GM12878 (cell line): ENCODE measurements around the gene ERP44. TPM values are rescaled to one million over a fixed set of nuclear protein-coding genes. Genes with fewer than 3 reads are reported as not detected.
A peak's percentile ranks its signal among the peaks of the same experiment; 100 is the strongest.

Experiments
- BCLAF1 ChIP-seq: fragments of 450-650 bp; IDR thresholded peaks from 2 replicates; pipeline ENCODE4 v1.6.1; 2017; ENCODE audit warnings: antibody characterized with exemption, mild to moderate bottlenecking, moderate library complexity
- BRCA1 ChIP-seq: IDR thresholded peaks from 2 replicates; pipeline ENCODE4 v1.6.1; 2011; ENCODE audit warnings: low read depth, low read length, improper control_type of control experiment
- E2F4 ChIP-seq: IDR thresholded peaks from 2 replicates; pipeline ENCODE4 v1.6.1; 2012; ENCODE audit warnings: low read depth, low read length, improper control_type of control experiment
- FOXM1 ChIP-seq: IDR thresholded peaks from 2 replicates; pipeline ENCODE4 v1.6.1; 2012; ENCODE audit warnings: low read depth, mild to moderate bottlenecking, inconsistent platforms, low read length, moderate library complexity
- GATAD2B ChIP-seq: fragments of 450-650 bp; conservative IDR thresholded peaks from 2 replicates; pipeline ENCODE4 v1.6.1; 2017; ENCODE audit warnings: low read depth, mild to moderate bottlenecking, moderate library complexity
- HCFC1 ChIP-seq: fragments of 150-350 bp; IDR thresholded peaks from 2 replicates; pipeline ENCODE4 v1.6.1; 2014; ENCODE audit warnings: low read length
- JUND ChIP-seq: IDR thresholded peaks from 2 replicates; pipeline ENCODE4 v1.6.1; 2012; ENCODE audit warnings: low read depth, mild to moderate bottlenecking, low read length, improper control_type of control experiment, moderate library complexity
- MEF2B ChIP-seq: fragments of 450-650 bp; IDR thresholded peaks from 2 replicates; pipeline ENCODE4 v1.6.1; 2018; ENCODE audit warnings: mild to moderate bottlenecking, moderate library complexity; ENCODE audit not compliant: partially characterized antibody, poor library complexity, severe bottlenecking
- MXI1 ChIP-seq: fragments of 150-350 bp; IDR thresholded peaks from 2 replicates; pipeline ENCODE4 v1.6.1; 2011; ENCODE audit warnings: low read depth, mild to moderate bottlenecking, inconsistent platforms, low read length, improper control_type of control experiment
- NBN ChIP-seq: fragments of 450-650 bp; IDR thresholded peaks from 2 replicates; pipeline ENCODE4 v1.6.1; 2016
- NR2F1 ChIP-seq: fragments of 450-650 bp; conservative IDR thresholded peaks from 2 replicates; pipeline ENCODE4 v1.6.1; 2017; ENCODE audit warnings: mild to moderate bottlenecking
- PRDM15 ChIP-seq: fragments of 450-650 bp; formaldehyde crosslinking; IDR thresholded peaks from 2 replicates; pipeline ENCODE4 v1.4.0; 2020; ENCODE audit warnings: mild to moderate bottlenecking, moderate library complexity
- RCOR1 ChIP-seq: conservative IDR thresholded peaks from 2 replicates; pipeline ENCODE4 v1.6.1; 2012; ENCODE audit warnings: low read depth, low read length, improper control_type of control experiment
- RFX5 ChIP-seq: IDR thresholded peaks from 2 replicates; pipeline ENCODE4 v1.6.1; 2011; ENCODE audit warnings: low read depth, low read length, improper control_type of control experiment
- TCF12 ChIP-seq: IDR thresholded peaks from 2 replicates; pipeline ENCODE4 v1.6.1; 2011; ENCODE audit warnings: low read depth, mild to moderate bottlenecking, low read length
- ZNF24 ChIP-seq: fragments of 450-650 bp; IDR thresholded peaks from 2 replicates; pipeline ENCODE4 v1.6.1; 2017; ENCODE audit warnings: antibody characterized with exemption, mild to moderate bottlenecking
- ZNF592 ChIP-seq: fragments of 450-650 bp; IDR thresholded peaks from 2 replicates; pipeline ENCODE4 v1.6.1; 2017; ENCODE audit warnings: mild to moderate bottlenecking, moderate library complexity
- ZSCAN29 ChIP-seq: fragments of 450-650 bp; IDR thresholded peaks from 2 replicates; pipeline ENCODE4 v1.6.1; 2017; ENCODE audit warnings: mild to moderate bottlenecking, moderate library complexity
- polyA plus RNA-seq, 11 experiments: library from polyadenylated mRNA; depleted of rRNA in 4 of 11; unstranded in 6 of 11; stranded (reverse) in 5 of 11; fragments of >200 nt; fragmentation: Nextera tagmentation in 4 of 11; fragmentation: Illumina TruSeq in 1 of 11; extraction: Ambion mirVana in 4 of 11; extraction: Trizol in 1 of 11; gene quantifications; 1 replicate in 1 of 11; 2 replicates in 10 of 11; pipeline versions ENCODE4 v1.2.1 to v1.2.3, GENCODE V29; 2011 to 2016; ENCODE audit warnings: inconsistent platforms in 2 of 11, missing spikeins in 2 of 11, low read depth in 1 of 11
- total RNA-seq, 4 experiments: library from RNA; depleted of rRNA in 3 of 4; stranded (reverse); fragments of >200 nt in 3 of 4; fragmentation: Illumina TruSeq in 1 of 4; extraction: Trizol in 1 of 4; gene quantifications; 2 replicates each; pipeline versions ENCODE4 v1.2.1 to v1.2.3, GENCODE V29; 2013 to 2021
- TF ChIP-seq, protein P1 (sequence below): IDR thresholded peaks from 2 replicates; pipeline ENCODE4 v1.6.1; 2011; ENCODE audit warnings: borderline replicate concordance, low read depth, mild to moderate bottlenecking, moderate library complexity, mixed read lengths, low read length; ENCODE audit not compliant: insufficient read depth; ENCODE audit errors: extremely low read length

ERP44 gene
- total and polyA plus RNA-seq, 10 of the 15 experiments (the other 5 are each of a cell fraction or from before 2014, with no cell fraction given) = 11.5 to 52.4 (median 20.2) TPM

DNA sequence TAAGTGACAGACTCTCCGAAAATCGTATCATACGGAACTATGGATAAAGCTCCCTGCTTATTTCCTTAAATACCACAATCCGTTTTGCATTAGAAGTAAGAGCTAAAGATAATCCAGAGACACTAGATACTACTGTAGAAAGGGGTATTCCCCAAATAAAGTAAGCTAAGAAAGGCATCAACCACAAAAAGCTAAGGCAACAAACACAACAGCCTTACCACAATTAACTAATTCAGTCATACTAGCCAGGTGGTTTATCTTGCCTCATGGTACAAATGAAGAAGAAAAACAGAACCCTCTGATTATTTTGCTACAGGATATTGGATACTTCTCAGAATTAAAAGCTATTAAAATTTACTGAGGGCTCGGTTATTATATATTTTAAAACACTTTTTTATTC, 14.1 kb downstream of the ERP44 start (continued):
- TF ChIP-seq ZNF592 (0 out of 2 replicates have a peak, but pooled peaks have one; percentile 53), JUND (no peak), TCF12 (peak; percentile 91), RFX5 (no peak), FOXM1 (peak; percentile 96), NBN (no peak), ZNF24 (peak; percentile 92), BRCA1 (no peak), HCFC1 (no peak), ZSCAN29 (no peak), MXI1 (peak; percentile 74), PRDM15 (CRISPR knock-in tag) (no peak), RCOR1 (no peak; the same call in 1 of the 2 replicates), NR2F1 (peak; percentile 40; the same call in 1 of the 2 replicates), MEF2B (peak; percentile 97), BCLAF1 (no peak), E2F4 (no peak), GATAD2B (0 out of 2 replicates have a peak, but pooled peaks have one; percentile 16)
- TF ChIP-seq, protein P1, sequence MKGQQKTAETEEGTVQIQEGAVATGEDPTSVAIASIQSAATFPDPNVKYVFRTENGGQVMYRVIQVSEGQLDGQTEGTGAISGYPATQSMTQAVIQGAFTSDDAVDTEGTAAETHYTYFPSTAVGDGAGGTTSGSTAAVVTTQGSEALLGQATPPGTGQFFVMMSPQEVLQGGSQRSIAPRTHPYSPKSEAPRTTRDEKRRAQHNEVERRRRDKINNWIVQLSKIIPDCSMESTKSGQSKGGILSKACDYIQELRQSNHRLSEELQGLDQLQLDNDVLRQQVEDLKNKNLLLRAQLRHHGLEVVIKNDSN = no peak
